AG04450 (cell line): Measurements from ENCODE around the gene PEAK3. TPM values are rescaled to one million over a fixed set of nuclear protein-coding genes. Genes with fewer than 3 reads are reported as not detected.
A peak's percentile ranks its signal among the peaks of the same experiment; 100 is the strongest.

Source experiments
- CTCF ChIA-PET: fragments of 300-600, 350-600 bp; formaldehyde crosslinking; extraction: SDS; loops from one replicate; lab custom pipeline; 2022; ENCODE audit warnings: antibody characterized with exemption, inconsistent platforms; lab: Charles Lee
- POLR2A ChIA-PET: fragments of 350-600 bp; formaldehyde crosslinking; extraction: SDS; loops from one replicate; lab custom pipeline; 2021; ENCODE audit warnings: antibody characterized with exemption, inconsistent platforms; lab: Yijun Ruan, JAX
- DNase-seq: peaks from one replicate; pipeline ENCODE4 v3.0.0-alpha.2; 2011; ENCODE audit warnings: low read depth, low spot score
- H3K27ac ChIP-seq: one replicate; pipeline ENCODE4 v1.5.1; 2012; ENCODE audit warnings: low read depth, low read length, control low read depth
- H3K27me3 ChIP-seq: one replicate; pipeline ENCODE4 v1.6.0; 2012; ENCODE audit warnings: low read length; ENCODE audit not compliant: control insufficient read depth, insufficient read depth
- H3K4me3 ChIP-seq: 2 replicates; pipeline ENCODE4 v1.5.1; 2011; ENCODE audit warnings: mild to moderate bottlenecking, low read depth, low read length, control low read depth
- H3K9me3 ChIP-seq: 2 replicates; pipeline ENCODE4 v1.5.1; 2012; ENCODE audit warnings: low read length; ENCODE audit not compliant: control insufficient read depth, insufficient read depth
- CTCF ChIP-seq: IDR thresholded peaks from 2 replicates; pipeline ENCODE4 v1.5.1; 2011; ENCODE audit warnings: low read depth, low read length, control low read depth, inconsistent platforms
- polyA plus RNA-seq: library from polyadenylated mRNA; depleted of rRNA; stranded (reverse); fragments of >200 nt; gene quantifications from 2 replicates; pipeline ENCODE4 v1.2.3, GENCODE V29; 2011

PEAK3 gene
- polyA plus RNA-seq, 1 experiment, result 0.04 TPM

- ChIA-PET CTCF (interaction anchor here (0.6 to 1.9 kb wide), 19 partner anchors 9 to 383 kb away, joined by 3 to 9 read pairs (median 3); partner anchors contain the start of gene AP3D1), POLR2A (interaction anchor here (0.8 to 1.7 kb wide), 2 partner anchors 34 to 240 kb away, joined by 3 to 5 read pairs; partner anchors contain the start of gene GADD45B)
- TF ChIP-seq CTCF, result no peak
- peaks cover 5% of the 10 kb centered on the region for H3K9me3 ChIP-seq
- no peak overlapping the region for H3K27ac ChIP-seq
- no peak for DNase-seq
- no peaks in the 10 kb centered on the region for H3K27me3 ChIP-seq
- peak overlapping the region; percentile 83 for H3K4me3 ChIP-seq
Measured at GRCh38 chr19:2235381-2236063, 46.5 kb downstream of the PEAK3 start.

DNA sequence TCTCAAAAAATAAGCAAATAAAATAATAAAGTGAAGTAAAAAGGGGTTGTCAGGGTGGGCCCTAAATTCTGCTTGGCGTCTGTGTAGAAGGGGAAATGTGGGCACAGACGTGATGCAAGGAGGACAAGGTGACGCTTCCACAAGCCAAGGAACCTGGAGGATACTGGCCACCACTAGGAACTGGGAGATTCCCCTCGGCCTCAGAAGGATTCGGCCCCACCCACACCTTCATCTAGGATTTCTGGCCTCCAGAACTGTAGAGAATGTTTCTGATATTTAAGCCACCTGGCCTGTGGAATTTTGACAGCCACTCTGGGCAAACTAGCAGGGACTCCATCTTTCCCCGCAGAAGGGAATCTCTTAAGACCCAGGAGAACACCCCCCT, 47.0 kb downstream of the PEAK3 start:
- no peak for TF ChIP-seq CTCF
- no peak for DNase-seq

DNA sequence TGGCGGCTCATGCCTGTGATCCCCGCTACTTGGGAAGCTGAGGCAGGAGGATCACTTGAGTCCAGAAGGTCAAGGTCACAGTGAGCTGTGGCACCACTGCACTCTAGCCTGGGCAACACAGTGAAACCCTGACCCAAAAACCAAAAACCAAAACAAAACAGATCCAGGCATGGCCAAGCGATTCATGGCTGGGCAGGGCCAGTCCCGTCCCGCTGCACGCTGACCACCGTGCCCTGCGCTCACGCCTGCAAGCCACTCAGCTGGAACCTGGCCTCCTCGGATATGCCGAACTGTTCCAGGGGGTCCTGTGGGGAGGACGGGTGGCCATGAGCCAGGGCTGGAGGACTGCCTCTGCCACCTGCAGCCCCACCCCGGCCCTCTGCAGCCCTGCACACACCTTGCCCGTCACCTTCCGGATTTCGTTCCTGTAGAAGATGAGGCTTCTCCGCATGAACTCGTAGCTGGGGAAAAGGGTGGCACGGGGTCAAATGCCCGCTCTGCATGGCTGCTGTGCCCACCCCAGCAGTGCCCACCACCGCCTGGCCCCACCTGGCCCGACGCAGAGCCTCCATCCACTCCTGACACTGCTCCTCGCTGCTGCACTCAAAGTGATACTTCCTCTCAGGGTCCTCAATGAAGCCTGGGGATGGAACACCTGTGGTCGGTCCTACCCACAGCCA, 48.2 kb downstream of the PEAK3 start:
- no peak for DNase-seq
- no peak for TF ChIP-seq CTCF
- ChIA-PET POLR2A (interaction anchor here (0.5 kb wide), 2 partner anchors 280 to 1081 kb away, joined by 3 to 4 read pairs; no protein-coding TSS in a partner anchor), CTCF (interaction anchor here (1.0 to 1.2 kb wide), 2 partner anchors 40 to 82 kb away, joined by 3 to 4 read pairs; no protein-coding TSS in a partner anchor)
- Histone ChIP-seq H3K27me3 (no peaks in the 10 kb centered on the region), H3K4me3 (no peak overlapping the region), H3K9me3 (peaks cover 5% of the 10 kb centered on the region), H3K27ac (no peak overlapping the region)

More for the DNA sequence above, 47.0 kb downstream of the PEAK3 start:
- ChIA-PET CTCF (interaction anchor here (1.3 to 1.9 kb wide), 2 partner anchors 79 kb away, joined by 4 to 7 read pairs; no protein-coding TSS in a partner anchor), POLR2A (interaction anchor here (1.7 kb wide), 1 partner anchor 35 kb away, joined by 5 read pairs; no protein-coding TSS in a partner anchor)
- no peaks in the 10 kb centered on the region for H3K27me3 ChIP-seq
- peaks cover 5% of the 10 kb centered on the region for H3K9me3 ChIP-seq
- peak overlapping the region; percentile 83 for H3K4me3 ChIP-seq
- no peak overlapping the region for H3K27ac ChIP-seq

- no peak for DNase-seq
- CTCF ChIA-PET, result interaction anchor here (1.0 to 1.2 kb wide), 2 partner anchors 42 to 83 kb away, joined by 3 to 4 read pairs; no protein-coding TSS in a partner anchor
- Histone ChIP-seq H3K27ac (no peak overlapping the region), H3K27me3 (no peaks in the 10 kb centered on the region), H3K4me3 (no peak overlapping the region), H3K9me3 (peaks cover 3% of the 10 kb centered on the region)
- TF ChIP-seq CTCF, result no peak
- POLR2A ChIA-PET, result no interaction called here
Measured at GRCh38 chr19:2232286-2233151, 49.5 kb downstream of the PEAK3 start.
